T-helper 9 cell (primary cell): Measurements from ENCODE around the gene PTPMT1.

Experiments used
- DNase-seq: peaks from one replicate; pipeline ENCODE4 v3.0.0-alpha.2; 2020

The PTPMT1 gene

GRCh38 chr11:47616726-47617416, 51.5 kb downstream of the PTPMT1 start:
- DNase-seq, result no peak

GRCh38 chr11:47617417-47617809, 52.0 kb downstream of the PTPMT1 start:
- no peak for DNase-seq

- no peak for DNase-seq
These were observed 55.5 kb downstream of the PTPMT1 start for GRCh38 chr11:47620836-47621378.
